GM19324 (cell line): ENCODE results near the gene UBE3B.

ENCODE experiments used
- ATAC-seq: cut with Tn5 transposase; IDR thresholded peaks from one replicate; pipeline ENCODE4 v1.9.1; 2021; ENCODE audit warnings: mild to moderate bottlenecking, moderate library complexity; ENCODE audit not compliant: unreplicated experiment, low FRiP score

The UBE3B gene

DNA sequence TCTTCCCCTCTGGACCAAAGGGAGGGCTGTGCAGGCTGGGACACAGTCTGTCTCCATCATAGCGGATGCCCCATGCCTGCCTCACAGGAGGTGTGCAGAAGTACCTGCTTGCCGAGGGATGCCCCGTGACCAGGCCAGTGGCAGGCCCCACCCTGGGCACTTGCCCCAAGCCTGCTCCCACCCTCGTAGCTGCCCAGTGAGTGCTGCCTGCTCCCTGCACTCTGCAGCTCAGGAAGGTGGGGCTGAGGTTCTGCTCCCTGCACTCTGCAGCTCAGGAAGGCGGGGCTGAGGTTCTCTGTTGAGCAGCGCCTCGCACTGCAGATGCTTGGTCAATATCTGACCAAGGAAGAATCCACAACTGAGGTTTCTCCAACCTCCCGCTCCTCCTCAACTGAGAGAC lies 89.0 kb downstream of the UBE3B start:
- no peak for ATAC-seq

DNA sequence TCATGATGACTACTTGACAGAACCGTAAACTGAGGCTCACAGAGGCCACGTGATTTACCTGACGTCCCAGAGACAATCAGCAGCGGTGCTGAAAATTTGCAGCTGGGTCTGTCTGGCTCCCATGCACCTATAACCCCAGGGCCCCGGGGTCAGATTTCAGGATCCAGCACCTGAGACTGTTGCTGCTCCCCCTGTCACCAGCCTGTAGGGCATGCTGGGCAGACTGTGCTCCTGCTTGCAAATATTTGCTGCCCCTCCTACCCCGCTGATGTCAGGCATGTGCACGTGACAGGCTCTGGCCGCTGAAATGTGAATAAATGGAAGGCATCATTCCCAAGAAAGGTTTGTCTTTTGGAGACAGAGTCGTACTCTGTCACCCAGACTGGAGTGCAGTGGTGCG lies 89.9 kb downstream of the UBE3B start:
- ATAC-seq: no peak

DNA sequence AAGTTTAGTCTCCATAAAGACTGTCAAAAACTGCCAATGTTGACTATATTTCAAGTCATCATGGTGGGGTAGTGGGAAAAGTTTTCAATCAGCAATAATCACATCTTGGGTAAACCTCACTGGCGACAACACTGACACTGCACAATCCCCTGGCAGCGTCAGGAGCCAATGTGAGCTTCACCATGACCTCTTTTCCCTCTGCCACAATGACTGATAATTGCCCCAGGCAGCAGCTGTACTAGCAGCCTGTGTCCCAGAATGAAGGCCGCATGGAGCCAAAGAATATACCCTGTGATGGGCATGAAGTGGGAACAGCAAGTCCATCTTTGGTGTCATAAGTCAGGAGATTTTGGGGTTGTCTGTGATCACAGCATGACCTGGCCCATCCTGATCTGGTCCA lies 90.5 kb downstream of the UBE3B start:
- no peak for ATAC-seq

DNA sequence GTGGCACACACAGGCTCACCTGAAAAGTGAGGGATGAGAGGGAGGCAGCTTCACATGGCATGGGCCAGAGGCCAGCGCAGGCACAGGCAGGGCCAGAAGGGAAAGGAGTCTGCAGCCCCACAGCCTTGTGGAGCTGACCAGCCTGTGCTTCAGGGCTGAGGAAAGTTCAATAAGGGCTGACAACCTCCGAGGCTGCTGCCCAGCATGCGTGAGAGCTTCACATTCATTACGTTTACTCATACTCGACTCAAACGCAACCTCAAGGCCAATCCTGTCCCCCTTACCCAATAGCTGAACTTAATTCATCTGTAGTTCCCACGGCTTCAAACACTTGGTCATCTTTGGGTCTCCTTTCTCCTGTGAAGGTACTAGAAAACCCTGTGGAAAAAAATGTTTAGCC lies 91.1 kb downstream of the UBE3B start:
- ATAC-seq: no peak

DNA sequence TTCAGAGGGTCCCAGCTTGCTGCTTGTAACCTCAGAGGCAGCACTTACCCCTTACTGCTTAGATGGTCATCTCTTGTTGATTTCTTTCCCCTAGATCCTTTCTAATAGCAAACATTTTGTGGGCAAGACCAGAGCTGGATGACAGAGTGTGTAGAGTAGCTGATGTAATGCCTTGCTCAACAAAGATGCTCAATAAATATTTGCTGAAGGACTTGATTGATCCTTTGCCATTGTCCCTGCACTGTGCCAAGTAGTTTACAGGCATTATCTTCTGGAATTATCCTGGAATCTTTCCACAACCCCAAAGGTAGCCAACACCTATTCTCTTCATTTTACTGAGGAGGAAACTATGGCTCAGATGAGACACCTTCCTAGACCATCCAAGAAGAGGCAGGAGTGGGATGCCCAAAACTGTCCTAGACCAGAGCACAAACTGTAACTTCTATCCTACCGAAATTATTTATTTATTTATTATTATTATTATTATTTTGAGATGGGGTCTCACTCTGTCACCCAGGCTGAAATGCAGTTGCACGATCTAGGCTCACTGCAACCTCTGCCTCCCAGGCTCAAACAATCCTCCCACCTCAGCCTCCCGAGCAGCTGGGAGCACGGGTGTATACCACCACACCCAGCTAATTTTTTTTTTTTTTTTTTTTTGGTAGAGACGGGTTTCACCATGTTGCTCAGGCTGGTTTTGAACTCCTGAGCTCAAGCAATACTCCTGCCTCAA lies 94.5 kb downstream of the UBE3B start:
- no peak for ATAC-seq

DNA sequence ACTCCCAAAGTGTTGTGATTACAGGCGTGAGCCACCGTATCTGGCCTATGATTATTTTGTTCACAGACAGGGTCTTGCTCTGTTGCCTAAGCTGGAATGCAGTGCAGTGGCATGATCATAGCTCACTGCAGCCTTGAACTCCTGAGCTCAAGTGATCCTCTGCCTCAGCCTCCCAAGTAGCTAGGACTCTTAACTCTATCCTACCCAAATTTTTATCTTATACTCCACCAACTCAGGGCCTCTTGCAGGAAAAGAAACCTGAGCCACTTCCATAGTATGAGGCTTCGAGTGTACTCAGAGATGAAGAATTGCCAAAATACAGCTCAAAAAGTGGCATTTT lies 95.0 kb downstream of the UBE3B start:
- ATAC-seq: no peak

DNA sequence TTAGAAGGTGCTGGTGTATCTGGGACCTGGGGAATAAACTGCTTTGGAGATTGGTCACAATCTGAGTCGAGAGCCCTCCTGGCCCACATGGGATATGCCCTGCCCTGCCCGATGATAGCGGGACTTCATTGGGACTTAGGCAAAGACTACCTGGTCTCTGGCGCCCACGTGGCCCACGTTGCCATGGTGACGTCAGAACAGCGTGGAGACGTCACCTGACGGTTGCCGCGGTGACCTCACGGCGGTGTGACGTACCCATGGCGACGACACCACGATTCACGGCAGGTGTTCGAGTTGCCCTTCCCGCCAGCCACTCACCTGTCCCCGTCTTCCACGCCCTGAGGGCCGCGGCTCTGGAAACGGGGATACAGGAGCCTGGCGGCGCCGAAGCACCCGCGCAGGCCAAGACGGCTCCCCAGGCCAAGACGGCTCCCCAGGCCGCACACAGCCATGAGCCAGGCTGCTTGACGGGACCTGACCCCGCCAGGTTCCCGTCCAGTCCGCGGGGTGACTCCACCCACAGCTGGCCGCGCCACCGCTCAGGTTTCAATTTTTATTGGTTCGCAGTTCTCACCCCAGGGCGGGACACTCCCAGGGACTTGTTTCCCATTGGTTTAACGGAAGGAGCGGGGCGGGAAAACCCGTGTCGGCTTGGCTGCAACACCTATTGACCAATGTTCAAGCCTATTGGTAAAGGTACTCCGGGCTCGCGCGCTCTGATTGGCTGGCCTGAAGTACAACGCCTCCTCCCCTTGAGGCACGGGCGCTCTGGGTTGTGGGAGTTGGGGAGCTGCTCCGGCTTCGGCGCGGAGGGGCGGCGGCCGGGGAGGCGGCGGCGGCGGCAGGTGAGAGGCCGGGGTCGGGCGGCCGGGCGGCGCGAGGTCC lies 95.8 kb downstream of the UBE3B start, which contains the start of the genes MMAB and MVK:
TSS of gene MMAB (minus strand) at position 476 of the 885 bp plus-strand sequence. CDS start at position 452, 24 bp downstream.
TSS of gene MVK (plus strand) at position 766 of the 885 bp plus-strand sequence. CDS start 1,029 bp downstream, outside the sequence.
- peak; percentile 95 for ATAC-seq

DNA sequence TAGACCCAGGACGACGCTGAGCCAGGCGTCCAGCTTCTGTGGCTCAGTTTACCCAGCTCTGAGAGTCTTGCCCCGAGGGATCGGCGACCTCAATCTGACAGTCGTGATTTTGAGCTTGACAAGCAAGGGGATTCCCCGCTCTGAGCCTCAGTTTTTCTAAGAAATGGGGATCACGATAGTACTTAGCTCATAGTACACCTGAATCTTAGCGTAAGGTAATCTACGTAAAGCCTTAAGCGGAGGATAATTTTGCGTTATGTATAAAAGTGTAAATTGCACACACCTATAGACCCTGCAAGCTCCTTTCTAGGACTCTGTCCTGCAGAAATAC lies 96.4 kb downstream of the UBE3B start:
- ATAC-seq: no peak

DNA sequence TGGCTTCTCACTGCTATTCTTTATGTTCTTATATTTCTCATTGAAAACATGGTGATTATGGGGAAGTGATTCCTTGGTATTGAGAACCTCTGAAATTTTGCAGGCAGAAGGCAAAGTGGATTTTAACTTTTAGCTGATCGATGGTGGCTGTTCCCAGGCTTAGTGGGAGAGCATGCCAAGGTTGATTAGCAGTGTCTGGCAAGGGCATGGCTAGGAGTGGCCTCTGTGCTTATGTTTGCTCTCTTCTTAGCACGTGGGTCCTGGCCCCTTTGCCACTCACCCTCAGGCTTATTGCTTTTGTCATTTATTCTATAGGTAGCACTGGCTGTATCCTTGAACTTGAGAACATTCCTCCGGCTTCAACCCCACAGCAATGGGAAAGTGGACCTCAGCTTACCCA lies 98.2 kb downstream of the UBE3B start:
- no peak for ATAC-seq

DNA sequence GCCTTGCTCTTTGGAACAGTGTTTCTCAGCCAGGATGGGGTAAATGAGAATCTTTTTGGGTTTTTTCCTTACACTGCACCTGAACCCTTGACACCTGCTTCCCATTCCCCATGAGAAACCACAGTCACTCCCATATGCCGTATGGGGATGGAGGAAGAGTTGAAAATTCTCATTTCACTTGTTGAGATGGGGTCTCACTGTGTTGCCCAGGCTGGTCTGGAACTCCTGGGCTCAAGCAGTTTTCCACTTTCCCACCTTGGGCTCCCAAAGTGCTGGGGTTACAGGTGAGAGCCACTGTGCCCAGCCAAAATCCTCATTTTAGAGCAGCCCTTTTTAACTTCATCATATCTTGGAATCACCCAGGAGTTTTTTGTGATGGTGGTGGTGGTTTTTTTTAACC lies 99.9 kb downstream of the UBE3B start:
- ATAC-seq: no peak

DNA sequence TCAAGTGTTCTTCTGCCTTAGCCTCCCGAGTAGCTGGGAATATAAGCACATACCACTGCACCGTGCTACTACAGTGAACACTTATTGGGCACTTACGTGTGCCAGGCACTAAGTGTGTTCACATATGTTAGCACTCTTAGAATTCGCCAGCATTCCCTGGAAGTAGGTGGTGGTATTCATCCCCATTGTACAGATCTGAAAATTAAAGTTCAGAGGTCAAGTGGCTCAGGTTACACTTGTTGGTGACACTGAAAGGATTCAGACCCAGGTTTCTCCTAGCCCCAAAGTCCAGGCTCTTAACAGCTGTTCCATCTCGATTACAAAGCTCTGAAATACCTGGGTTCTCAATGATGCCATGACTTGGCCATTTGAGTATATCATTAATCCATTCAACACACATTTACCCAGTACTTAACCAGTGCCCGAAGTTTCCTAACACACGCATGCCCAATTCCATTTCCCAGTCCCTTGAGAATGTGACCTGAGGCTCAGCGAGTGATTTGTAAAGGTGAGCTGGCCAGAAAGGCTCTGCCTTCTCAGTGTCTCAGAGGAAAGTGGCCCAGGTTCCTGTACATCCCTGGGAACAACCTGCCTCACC lies 101.0 kb downstream of the UBE3B start:
- no peak for ATAC-seq

DNA sequence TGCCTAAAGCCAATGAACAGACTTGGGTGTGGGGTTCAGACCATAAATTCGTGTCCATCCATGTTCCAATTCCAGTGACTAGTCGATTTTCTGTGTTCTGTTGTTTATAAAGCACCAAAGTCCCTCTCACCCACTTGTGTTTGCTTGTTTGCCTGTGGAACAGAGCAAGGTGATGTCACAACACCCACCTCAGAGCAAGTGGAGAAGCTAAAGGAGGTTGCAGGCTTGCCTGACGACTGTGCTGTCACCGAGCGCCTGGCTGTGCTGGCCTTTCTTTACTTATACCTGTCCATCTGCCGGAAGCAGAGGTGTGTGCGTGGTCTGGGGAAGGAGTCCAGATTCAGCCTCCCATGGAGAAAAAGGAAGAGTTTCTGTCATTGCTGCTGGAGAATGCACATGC lies 102.2 kb downstream of the UBE3B start:
- no peak for ATAC-seq

DNA sequence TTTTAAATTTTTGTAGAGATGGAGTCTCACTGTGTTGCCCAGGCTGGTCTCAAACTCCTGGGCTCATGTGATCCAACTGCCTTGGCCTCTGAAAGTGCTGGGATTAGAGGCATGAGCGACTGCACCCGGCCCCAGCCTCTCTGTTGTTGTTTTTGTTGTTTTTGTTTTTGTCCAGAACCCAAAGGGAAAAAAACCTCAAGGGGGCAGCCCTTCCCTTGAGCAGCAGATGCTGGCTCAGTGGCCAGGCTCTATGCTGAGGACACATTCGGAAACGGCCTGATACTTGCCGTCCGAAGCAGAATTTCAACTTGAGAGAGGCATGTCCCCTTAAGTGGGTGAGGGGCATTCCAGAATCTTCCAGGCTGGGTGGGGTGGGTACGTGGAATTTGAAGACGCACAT lies 102.8 kb downstream of the UBE3B start:
- ATAC-seq: no peak

DNA sequence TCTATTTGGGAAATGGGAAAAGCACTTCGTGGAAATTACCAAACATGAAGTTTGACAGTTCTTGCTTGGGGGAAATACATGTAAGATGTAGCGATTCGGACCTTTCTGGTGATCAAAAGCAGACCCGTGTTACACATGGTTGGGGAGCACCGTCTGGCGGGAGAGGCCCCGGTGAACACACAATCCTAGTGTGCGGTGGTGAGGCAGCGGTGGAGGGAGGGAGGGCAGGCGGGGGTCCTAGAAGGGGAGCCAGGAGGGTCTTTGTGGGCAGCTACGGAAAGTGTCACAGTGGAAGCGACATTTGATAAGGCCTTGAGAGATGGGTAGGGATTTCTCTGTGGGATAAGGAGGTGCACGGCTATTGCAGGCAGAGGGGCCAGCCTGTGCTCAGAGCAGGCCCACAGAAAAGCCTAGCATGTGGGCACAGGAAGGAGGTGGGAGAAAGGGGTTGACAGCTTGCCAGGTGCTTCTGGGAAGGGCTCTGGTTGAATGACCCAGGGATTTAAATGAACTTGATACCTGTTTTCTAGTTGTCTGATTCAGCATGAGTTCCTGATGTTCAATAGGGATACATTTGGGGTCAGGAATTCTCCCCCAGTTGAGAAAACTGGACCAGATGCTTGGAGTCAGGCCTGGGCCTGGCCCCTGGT lies 103.4 kb downstream of the UBE3B start:
- no peak for ATAC-seq

DNA sequence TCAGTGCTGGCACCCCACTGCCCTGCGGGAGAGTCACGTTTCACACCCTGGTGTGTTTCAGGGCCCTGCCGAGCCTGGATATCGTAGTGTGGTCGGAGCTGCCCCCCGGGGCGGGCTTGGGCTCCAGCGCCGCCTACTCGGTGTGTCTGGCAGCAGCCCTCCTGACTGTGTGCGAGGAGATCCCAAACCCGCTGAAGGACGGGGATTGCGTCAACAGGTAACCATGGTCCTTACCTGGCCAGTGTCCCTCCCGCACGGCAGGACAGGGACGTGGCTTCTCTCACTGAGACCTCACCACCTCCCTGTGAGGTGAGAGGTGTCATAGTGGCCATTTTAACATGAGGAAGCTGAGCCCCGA lies 103.9 kb downstream of the UBE3B start:
- no peak for ATAC-seq

DNA sequence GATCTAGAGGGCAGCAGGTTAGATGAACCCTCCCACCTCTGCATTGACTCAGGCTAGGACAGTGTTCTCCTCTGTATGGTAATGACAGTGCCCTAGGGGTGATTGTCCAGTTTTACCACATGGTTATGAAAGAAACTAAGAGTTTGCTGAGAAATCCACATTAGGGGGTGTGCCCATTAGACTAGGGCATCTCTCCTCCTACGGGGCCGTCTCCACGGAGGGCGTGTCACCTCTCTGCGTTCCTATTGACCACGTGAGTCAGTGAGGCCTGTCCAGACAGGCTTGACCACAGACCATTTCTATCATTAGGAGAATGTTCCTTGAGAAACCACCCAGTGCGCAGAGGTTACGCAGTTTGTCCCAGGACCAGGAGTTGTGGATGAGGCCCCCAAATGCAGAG lies 104.4 kb downstream of the UBE3B start:
- no peak for ATAC-seq

DNA sequence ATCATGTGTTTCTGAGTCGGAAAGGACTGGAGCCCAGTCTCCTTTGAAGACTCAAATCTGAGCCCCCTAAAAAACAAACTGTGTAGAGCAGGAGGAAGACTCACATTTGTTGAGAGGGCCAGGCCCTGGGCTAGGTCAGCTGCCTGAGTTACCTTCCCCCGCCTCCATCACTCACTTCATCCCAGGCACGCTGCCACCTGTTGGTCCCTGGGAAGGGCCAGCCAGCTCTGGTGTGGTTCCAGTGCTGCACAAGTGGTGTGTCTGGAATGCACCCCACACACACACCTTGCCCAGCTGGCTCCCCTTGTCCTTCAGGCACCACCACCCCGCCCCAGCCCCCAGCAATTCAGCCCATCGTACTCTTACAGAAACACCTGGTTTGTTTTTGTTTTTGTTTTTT lies 105.2 kb downstream of the UBE3B start:
- no peak for ATAC-seq

DNA sequence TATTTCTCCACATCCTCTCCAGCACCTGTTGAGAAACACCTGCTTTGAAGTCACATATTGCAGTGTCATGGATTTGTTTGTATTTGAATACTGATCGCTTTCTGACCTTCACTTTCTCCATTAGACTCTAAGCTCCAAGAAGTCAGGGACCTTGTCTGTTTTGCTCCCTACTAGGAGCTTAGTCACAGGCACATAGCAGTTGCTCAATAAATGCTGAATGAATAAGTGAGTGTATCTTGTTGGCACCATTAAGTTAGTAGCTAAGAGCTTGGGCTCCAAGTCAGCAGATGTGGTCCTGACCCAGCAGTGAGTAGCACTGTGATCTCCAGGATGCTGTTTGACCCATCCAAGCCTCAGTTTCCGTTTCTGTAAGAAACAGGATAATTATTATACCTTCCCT lies 106.3 kb downstream of the UBE3B start:
- no peak for ATAC-seq
